Measurements from ENCODE around the gene GCLC. TPM values are rescaled to one million over a fixed set of nuclear protein-coding genes. Genes with fewer than 3 reads are reported as not detected.
A peak's percentile ranks its signal among the peaks of the same experiment; 100 is the strongest.
"Not testable (repeated sequence)": the region's sequence is repeated elsewhere in the genome, so short reads cannot be mapped to it uniquely, and the experiment has no call there.

The GCLC gene
- total RNA-seq, 1 donor from 2014 or later, result 16.4 TPM

- H3K4me3 ChIP-seq (ENCODE audit: low read depth, low read length), result no peak overlapping the region
- peak; percentile 96 for TF ChIP-seq CTCF (conservative IDR thresholded peaks at IDR 0.05; ENCODE audit: low read depth, low read length)
- peak; percentile 16 for DNase-seq (ENCODE audit: low read depth)
Observed at GRCh38 chr6:53484476-53485280, 60.2 kb downstream of the GCLC start.

- no peak for DNase-seq (ENCODE audit: low read depth)
- no peak for TF ChIP-seq CTCF (conservative IDR thresholded peaks at IDR 0.05; ENCODE audit: low read depth, low read length)
Observed at GRCh38 chr6:53483423-53484353, 61.2 kb downstream of the GCLC start.

GRCh38 chr6:53481323-53481722 is 63.6 kb downstream of the GCLC start:
- H3K4me3 ChIP-seq (ENCODE audit: low read depth, low read length), result no peak overlapping the region
- no peak for TF ChIP-seq CTCF (conservative IDR thresholded peaks at IDR 0.05; ENCODE audit: low read depth, low read length)
- no peak for DNase-seq (ENCODE audit: low read depth)

More at GRCh38 chr6:53483423-53484353, 61.2 kb downstream of the GCLC start:
- no peak overlapping the region for H3K4me3 ChIP-seq (ENCODE audit: low read depth, low read length)

GRCh38 chr6:53480774-53481173 is 64.1 kb downstream of the GCLC start:
- not testable (repeated sequence) for DNase-seq (ENCODE audit: low read depth); H3K4me3 ChIP-seq (ENCODE audit: low read depth, low read length)

- H3K4me3 ChIP-seq (ENCODE audit: low read depth, low read length), result no peak overlapping the region
- no peak for DNase-seq (ENCODE audit: low read depth)
- TF ChIP-seq CTCF (conservative IDR thresholded peaks at IDR 0.05; ENCODE audit: low read depth, low read length), result no peak
Observed at GRCh38 chr6:53479871-53480270, 65.0 kb downstream of the GCLC start.

- TF ChIP-seq CTCF (conservative IDR thresholded peaks at IDR 0.05; ENCODE audit: low read depth, low read length), result no peak
- no peak overlapping the region for H3K4me3 ChIP-seq (ENCODE audit: low read depth, low read length)
- DNase-seq (ENCODE audit: low read depth), result no peak
Observed at GRCh38 chr6:53476964-53477363, 67.9 kb downstream of the GCLC start.

- TF ChIP-seq CTCF (conservative IDR thresholded peaks at IDR 0.05; ENCODE audit: low read depth, low read length), result no peak
- DNase-seq (ENCODE audit: low read depth), result no peak
- H3K4me3 ChIP-seq (ENCODE audit: low read depth, low read length), result no peak overlapping the region
Observed at GRCh38 chr6:53474010-53474409, 70.9 kb downstream of the GCLC start.
